ENCODE results near the gene TWNK. TPM values are rescaled to one million over a fixed set of nuclear protein-coding genes. Genes with fewer than 3 reads are reported as not detected.

The TWNK gene
- total and polyA plus RNA-seq, 2 donors (not counting 3 experiments of a cell fraction or from before 2014, with no cell fraction given) = 5.6 to 10.9 TPM

GRCh38 chr10:100968062-100968736, 19.1 kb upstream of the TWNK start:
- dilution Hi-C loops (cut with MboI; ENCODE audit: extremely low pct_ligation_motif_present, low sequenced_read_pairs) = no loop called here
- Histone ChIP-seq H3K36me3 (ENCODE audit: control insufficient read depth in 2 of 2, extremely low read depth in 1 of 2, insufficient read depth in 2 of 2, low read length in 2 of 2) (no peaks in the 10 kb centered on the region), H3K79me2 (ENCODE audit: control insufficient read depth, insufficient read depth, low read length) (no peaks in the 10 kb centered on the region), H3K9me3 (replicated peaks; ENCODE audit: control insufficient read depth, insufficient read depth, low read length) (no peaks in the 10 kb centered on the region), H3K4me1 (ENCODE audit: control insufficient read depth, extremely low read depth, insufficient read depth, low read length) (peaks cover 12% of the 10 kb centered on the region), H3K9ac (replicated peaks; ENCODE audit: extremely low read depth, insufficient read depth, low read length) (no peak overlapping the region), H3K27ac (ENCODE audit: insufficient read depth, low read depth, low read length) (no peak overlapping the region), H3K4me2 (ENCODE audit: insufficient read depth, low read length) (no peak overlapping the region), H3K9me1 (replicated peaks; ENCODE audit: control insufficient read depth, extremely low read depth, insufficient read depth, low read length) (no peaks in the 10 kb centered on the region), H4K20me1 (replicated peaks; ENCODE audit: control insufficient read depth, extremely low read depth, insufficient read depth, low read length) (no peaks in the 10 kb centered on the region), H3K27me3 (ENCODE audit: control insufficient read depth in 2 of 2, insufficient read depth in 2 of 2, low read length in 2 of 2) (no peaks in the 10 kb centered on the region), H2AFZ (ENCODE audit: low read depth, low read length) (no peak overlapping the region), H3K4me3 (replicated peaks in 1 of 3; ENCODE audit: insufficient read depth in 1 of 3, low read depth in 1 of 3, low read length in 3 of 3) (no peak overlapping the region)
- no peak for TF ChIP-seq MYC (IDR thresholded peaks at IDR 0.05; ENCODE audit: low read depth, low read length)
- TF ChIP-seq CTCF (IDR thresholded peaks at IDR 0.05; ENCODE audit: extremely low read depth in 1 of 2, insufficient read depth in 1 of 2, low read depth in 1 of 2, low read length in 2 of 2) = no peak
- TF ChIP-seq FOS (IDR thresholded peaks at IDR 0.05; ENCODE audit: borderline replicate concordance, insufficient read depth, low read length) = no peak
- no peak for TF ChIP-seq GATA2 (IDR thresholded peaks at IDR 0.05; ENCODE audit: insufficient read depth, insufficient read length, low read depth, low read length)
- no peak for TF ChIP-seq POLR2A (IDR thresholded peaks at IDR 0.05; ENCODE audit: low read depth, low read length)
- no peak for TF ChIP-seq JUN (IDR thresholded peaks at IDR 0.05; ENCODE audit: borderline replicate concordance, insufficient read depth, insufficient read length, low read depth)
- TF ChIP-seq POLR2AphosphoS5 (IDR thresholded peaks at IDR 0.05; ENCODE audit: insufficient read depth, low read depth, low read length) = no peak
- no peak for TF ChIP-seq EZH2 (IDR thresholded peaks at IDR 0.05; ENCODE audit: borderline replicate concordance, low read depth, low read length, severe bottlenecking)
- TF ChIP-seq MAX (IDR thresholded peaks at IDR 0.05; ENCODE audit: insufficient read depth, insufficient read length) = no peak
- FAIRE-seq (no peak), DNase-seq (ENCODE audit: low read depth, low spot score) (no peak)
- intact Hi-C loops (cut with micrococcal nuclease) = no loop called here
- no TSS peak for BruUV-seq (replicated peaks)
- ChIA-PET CTCF (interaction anchor here (1.2 to 5.3 kb wide), 5 partner anchors 11 to 55 kb away, joined by 3 to 54 read pairs (median 6); partner anchors contain the start of gene SLF2), POLR2A (no interaction called here)
